ENCODE data around the gene REPS1. TPM values are rescaled to one million over a fixed set of nuclear protein-coding genes. Genes with fewer than 3 reads are reported as not detected.
"Not testable (repeated sequence)": the region's sequence is repeated elsewhere in the genome, so short reads cannot be mapped to it uniquely, and the experiment has no call there.

Gene REPS1
- total RNA-seq, 6 experiments from 2014 or later, result 21.1 to 29.9 (median 26.2) TPM

DNA sequence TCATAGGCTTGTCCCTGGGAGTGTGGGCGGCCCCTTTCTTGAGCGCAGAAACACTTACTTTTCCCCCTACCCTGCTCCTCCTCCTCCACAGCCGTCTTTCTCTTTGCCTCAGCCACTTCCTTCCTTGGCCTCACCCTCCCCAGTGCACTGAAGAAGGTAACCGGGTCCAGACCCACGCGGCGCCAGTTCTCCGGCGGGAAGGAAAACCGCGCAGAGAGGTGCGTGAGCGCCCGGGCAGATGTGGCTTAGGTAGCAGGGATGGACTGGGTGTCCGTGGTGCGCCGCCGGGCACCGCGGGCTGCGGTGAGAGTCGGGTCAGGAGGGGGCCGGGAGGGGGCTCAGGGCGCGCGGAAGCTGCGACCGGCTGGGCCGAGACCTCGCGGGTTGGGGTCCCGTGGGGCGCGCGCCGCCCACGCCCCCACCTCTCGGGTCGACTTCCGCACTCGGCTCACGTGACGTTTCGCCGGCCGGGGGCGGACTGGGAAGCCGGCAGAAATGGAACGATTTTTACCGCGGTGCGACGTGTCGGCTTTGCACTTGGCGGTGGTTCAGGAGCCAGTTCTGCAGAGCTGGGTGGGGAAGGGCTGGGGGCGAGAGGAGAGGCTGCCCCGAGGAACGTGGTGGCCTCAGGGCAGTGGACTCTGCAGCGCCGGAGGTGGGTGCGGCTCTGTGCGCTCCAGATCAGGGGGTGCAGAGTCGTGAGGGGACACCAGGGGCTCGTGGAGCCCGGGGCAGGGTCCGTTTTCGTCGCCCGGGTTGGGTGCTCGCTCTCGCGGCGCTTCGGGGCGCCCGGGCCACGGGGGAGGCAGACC lies 40.8 kb upstream of the REPS1 start, which contains the start of gene ABRACL:
Gene ABRACL, plus strand, starts transcription at position 88 of the 812 bp plus-strand sequence. CDS start 5,416 bp downstream, outside the sequence.
- no peak within 1 kb of the TSS; the same call in 1 of the 2 replicates for H3K4me3 Mint-ChIP-seq
- H3K27me3 Mint-ChIP-seq (ENCODE audit: insufficient read depth), result no peaks in the 10 kb centered on the region; the same call in 1 of the 2 replicates
- H3K27ac Mint-ChIP-seq, result peak within 1 kb of the TSS; percentile 62
- TF ChIP-seq, protein P1, sequence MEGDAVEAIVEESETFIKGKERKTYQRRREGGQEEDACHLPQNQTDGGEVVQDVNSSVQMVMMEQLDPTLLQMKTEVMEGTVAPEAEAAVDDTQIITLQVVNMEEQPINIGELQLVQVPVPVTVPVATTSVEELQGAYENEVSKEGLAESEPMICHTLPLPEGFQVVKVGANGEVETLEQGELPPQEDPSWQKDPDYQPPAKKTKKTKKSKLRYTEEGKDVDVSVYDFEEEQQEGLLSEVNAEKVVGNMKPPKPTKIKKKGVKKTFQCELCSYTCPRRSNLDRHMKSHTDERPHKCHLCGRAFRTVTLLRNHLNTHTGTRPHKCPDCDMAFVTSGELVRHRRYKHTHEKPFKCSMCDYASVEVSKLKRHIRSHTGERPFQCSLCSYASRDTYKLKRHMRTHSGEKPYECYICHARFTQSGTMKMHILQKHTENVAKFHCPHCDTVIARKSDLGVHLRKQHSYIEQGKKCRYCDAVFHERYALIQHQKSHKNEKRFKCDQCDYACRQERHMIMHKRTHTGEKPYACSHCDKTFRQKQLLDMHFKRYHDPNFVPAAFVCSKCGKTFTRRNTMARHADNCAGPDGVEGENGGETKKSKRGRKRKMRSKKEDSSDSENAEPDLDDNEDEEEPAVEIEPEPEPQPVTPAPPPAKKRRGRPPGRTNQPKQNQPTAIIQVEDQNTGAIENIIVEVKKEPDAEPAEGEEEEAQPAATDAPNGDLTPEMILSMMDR (IDR thresholded peaks at IDR 0.05), result no peak
- H3K4me1 Mint-ChIP-seq (ENCODE audit: low read depth), result peaks cover 13% of the 10 kb centered on the region
- H3K9me3 Mint-ChIP-seq, result no peaks in the 10 kb centered on the region
- DNase-seq, result peak; percentile 11
- H3K36me3 Mint-ChIP-seq (ENCODE audit: low read depth), result no peaks in the 10 kb centered on the region

DNA sequence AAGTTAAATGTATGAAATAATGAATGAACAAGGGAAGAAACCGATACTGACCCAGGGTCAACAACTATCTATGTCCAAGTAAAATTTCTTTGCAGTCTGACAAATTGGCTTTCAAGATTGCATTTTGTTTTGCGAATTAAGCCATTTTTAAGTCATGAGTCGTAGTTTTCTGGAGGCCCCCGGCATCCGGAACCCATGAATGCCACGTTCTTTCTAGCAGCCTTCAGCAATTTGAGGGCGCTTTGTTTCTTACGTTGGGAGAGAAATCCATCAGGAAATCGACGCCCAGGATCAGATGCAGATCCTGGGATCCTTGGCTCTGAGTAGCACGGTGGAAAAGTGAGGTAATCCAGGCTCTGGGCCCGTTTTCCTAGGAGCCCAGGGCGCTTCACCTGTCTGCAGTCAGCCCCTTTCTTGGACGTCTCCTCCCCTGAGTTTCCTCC lies 40.2 kb upstream of the REPS1 start:
- H3K4me3 Mint-ChIP-seq, result no peak overlapping the region; the same call in 1 of the 2 replicates
- H3K27me3 Mint-ChIP-seq (ENCODE audit: insufficient read depth), result no peaks in the 10 kb centered on the region
- H3K36me3 Mint-ChIP-seq (ENCODE audit: low read depth), result no peaks in the 10 kb centered on the region
- H3K27ac Mint-ChIP-seq, result peak overlapping the region; percentile 62
- TF ChIP-seq, protein P1 (IDR thresholded peaks at IDR 0.05), result no peak
- H3K4me1 Mint-ChIP-seq (ENCODE audit: low read depth), result peaks cover 13% of the 10 kb centered on the region
- no peaks in the 10 kb centered on the region for H3K9me3 Mint-ChIP-seq
- peak; percentile 11 for DNase-seq

DNA sequence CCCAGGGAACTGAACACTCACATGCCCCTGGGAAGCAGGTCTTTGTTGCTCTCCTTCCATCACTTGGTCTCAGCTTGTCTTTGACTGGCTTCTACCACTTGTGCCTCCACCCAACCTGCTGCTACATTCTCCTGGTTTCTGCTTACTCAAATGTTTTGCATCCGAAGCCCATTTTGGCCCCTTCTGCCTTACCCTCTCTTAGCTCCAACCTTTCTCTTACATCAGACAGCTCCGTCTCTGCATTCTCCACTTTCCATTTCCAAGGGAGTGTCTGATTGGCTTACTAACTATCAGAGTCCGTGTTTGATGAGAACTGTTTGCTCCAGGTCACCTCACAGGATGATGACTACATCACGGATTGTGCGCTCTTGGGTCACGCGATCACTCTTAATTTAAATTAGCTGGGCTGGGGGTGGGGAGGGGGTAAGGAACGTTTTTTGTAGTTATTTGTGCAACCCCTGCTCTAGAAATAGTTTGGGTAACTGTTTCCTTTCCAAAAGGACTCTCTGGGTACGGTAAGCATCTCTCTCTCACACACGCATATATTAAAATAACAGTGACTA lies 39.6 kb upstream of the REPS1 start:
- no peaks in the 10 kb centered on the region for H3K9me3 Mint-ChIP-seq
- TF ChIP-seq, protein P1 (IDR thresholded peaks at IDR 0.05), result no peak
- DNase-seq, result peak; percentile 3
- peak overlapping the region; percentile 62 for H3K27ac Mint-ChIP-seq
- H3K27me3 Mint-ChIP-seq (ENCODE audit: insufficient read depth), result no peaks in the 10 kb centered on the region
- H3K36me3 Mint-ChIP-seq (ENCODE audit: low read depth), result no peaks in the 10 kb centered on the region
- H3K4me1 Mint-ChIP-seq (ENCODE audit: low read depth), result peaks cover 13% of the 10 kb centered on the region
- H3K4me3 Mint-ChIP-seq, result no peak overlapping the region; the same call in 1 of the 2 replicates

DNA sequence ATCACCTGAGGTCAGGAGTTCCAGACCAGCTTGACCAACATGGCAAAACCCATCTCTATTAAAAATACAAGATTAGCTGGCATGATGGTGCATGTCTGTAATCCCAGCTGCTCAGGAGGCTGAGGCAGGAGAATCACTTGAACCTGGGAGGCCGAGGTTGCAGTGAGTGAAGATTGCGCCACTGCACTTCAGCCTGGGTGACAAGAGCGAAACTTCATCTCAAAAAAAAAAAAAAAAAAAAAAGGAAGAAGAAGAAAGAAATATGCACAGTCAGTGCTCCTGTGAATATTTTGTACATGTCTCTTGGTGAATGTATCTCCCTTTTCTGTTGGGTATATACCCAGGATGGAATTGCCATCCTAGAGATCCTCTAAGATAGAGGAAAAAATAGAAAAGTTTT lies 37.4 kb upstream of the REPS1 start:
- peaks cover 13% of the 10 kb centered on the region for H3K4me1 Mint-ChIP-seq (ENCODE audit: low read depth)
- not testable (repeated sequence) for H3K4me3 Mint-ChIP-seq; DNase-seq; H3K27me3 Mint-ChIP-seq (ENCODE audit: insufficient read depth); H3K9me3 Mint-ChIP-seq; H3K27ac Mint-ChIP-seq; H3K36me3 Mint-ChIP-seq (ENCODE audit: low read depth)

DNA sequence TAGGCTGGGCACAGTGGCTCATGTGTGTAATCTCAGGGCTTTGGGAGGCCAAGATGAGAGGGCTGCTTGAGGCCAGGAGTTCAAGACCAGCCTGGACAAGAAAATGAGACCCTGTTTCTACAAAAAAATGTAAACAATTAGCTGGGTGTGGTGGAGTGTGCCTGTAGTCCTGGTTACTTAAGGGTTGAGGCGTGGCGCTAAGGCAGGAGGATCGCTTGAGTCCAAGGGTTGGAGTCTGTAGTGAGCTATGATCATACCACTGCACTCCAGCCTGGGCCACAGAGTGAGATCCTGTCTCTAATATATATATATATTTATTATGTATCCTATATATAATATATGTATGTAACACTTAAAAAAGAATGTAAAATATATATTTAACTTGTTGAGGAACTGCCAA lies 32.6 kb upstream of the REPS1 start:
- Mint-ChIP-seq H3K9me3 (no peaks in the 10 kb centered on the region), H3K36me3 (ENCODE audit: low read depth) (no peaks in the 10 kb centered on the region), H3K27me3 (ENCODE audit: insufficient read depth) (peaks cover 4% of the 10 kb centered on the region), H3K4me1 (ENCODE audit: low read depth) (no peaks in the 10 kb centered on the region), H3K27ac (no peak overlapping the region), H3K4me3 (no peak overlapping the region)
- TF ChIP-seq, protein P1 (IDR thresholded peaks at IDR 0.05), result no peak
- no peak for DNase-seq

DNA sequence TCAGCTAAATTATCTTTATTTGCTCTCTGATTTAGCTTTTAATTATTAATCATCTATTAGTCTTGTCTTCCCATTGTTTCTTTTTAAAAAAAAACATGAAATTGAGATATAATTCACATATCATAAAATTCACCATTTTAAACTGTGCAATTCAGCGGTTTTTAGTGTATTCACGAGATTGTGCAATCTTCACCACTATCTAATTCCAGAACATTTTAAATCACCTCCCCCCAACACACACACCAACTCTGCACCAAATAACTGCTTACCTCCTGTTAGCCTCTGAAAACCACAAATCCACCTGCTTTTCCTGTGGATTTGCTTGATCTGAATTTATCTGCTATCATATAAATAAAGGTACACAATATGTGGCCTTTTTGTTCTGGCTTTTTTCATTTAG lies 31.7 kb upstream of the REPS1 start:
- H3K4me3 Mint-ChIP-seq, result no peak overlapping the region

More for the DNA sequence above, 31.7 kb upstream of the REPS1 start:
- H3K4me1 Mint-ChIP-seq (ENCODE audit: low read depth), result no peaks in the 10 kb centered on the region
- TF ChIP-seq, protein P1 (IDR thresholded peaks at IDR 0.05), result no peak
- H3K36me3 Mint-ChIP-seq (ENCODE audit: low read depth), result no peaks in the 10 kb centered on the region
- no peak for DNase-seq
- no peak overlapping the region for H3K27ac Mint-ChIP-seq
- H3K27me3 Mint-ChIP-seq (ENCODE audit: insufficient read depth), result peaks cover 4% of the 10 kb centered on the region
- no peaks in the 10 kb centered on the region for H3K9me3 Mint-ChIP-seq
